Lower leg skin (tissue), 4 donors: ENCODE measurements around the gene TUBB6. TPM values are rescaled to one million over a fixed set of nuclear protein-coding genes. Genes with fewer than 3 reads are reported as not detected.

Experiments used
- DNase-seq, 2 donors: peaks; one replicate each; pipeline ENCODE4 v3.0.0-alpha.2; 2019; ENCODE audit warnings: low spot score in 2 of 2
- H3K4me3 ChIP-seq: fragments of 200-600 bp; sonication (generic); 2 replicates; pipeline ENCODE4 v1.5.1; 2017; ENCODE audit warnings: mild to moderate bottlenecking, low read depth; ENCODE audit not compliant: poor library complexity, severe bottlenecking
- CTCF ChIP-seq, 3 donors: fragments of 450-650 bp; IDR thresholded peaks; one replicate each; pipeline ENCODE4 v1.5.1; 2016; ENCODE audit warnings: antibody characterized with exemption in 3 of 3, mild to moderate bottlenecking in 3 of 3, moderate library complexity in 2 of 3
- POLR2A ChIP-seq, 2 donors: fragments of 450-650 bp; IDR thresholded peaks; one replicate each; pipeline ENCODE4 v1.6.1; 2016 to 2017; ENCODE audit warnings: antibody characterized with exemption in 2 of 2, mild to moderate bottlenecking in 1 of 2, moderate library complexity in 1 of 2
- WGBS, 2 donors: methylation state at CpG; one replicate each; pipeline ENCODE4 v1.1.5; 2018; 5-methylcytosine and 5-hydroxymethylcytosine counted together
- intact Hi-C: fragments of 100-400 bp; cut with DNase I; formaldehyde crosslinking; loops from one replicate; pipeline ENCODE4 v1.15.0; 2023; ENCODE audit warnings: low total_unique reads
- total RNA-seq, 4 donors: library from RNA; depleted of rRNA; stranded (reverse); fragments of >200 nt; gene quantifications; one replicate each; pipeline ENCODE4 v1.1.0, GENCODE V29; 2016

Gene TUBB6
- total RNA-seq, 4 donors from 2014 or later = 91.6 to 151 (median 133) TPM

- DNase-seq = no peak
- TF ChIP-seq CTCF (IDR thresholded peaks at IDR 0.05) (no peak), POLR2A (IDR thresholded peaks at IDR 0.05) (no peak)
- 71 to 80% methylated on average over 1 of the region's 1 CpG for WGBS, 2 donors
- intact Hi-C loops = loop anchor here (5.0 kb wide), 1 partner anchor 915 kb away; no protein-coding TSS in a partner anchor
- H3K4me3 ChIP-seq = no peak overlapping the region
These were observed 26.2 kb upstream of the TUBB6 start for GRCh38 chr18:12281861-12282260.

GRCh38 chr18:12282442-12283039, 25.5 kb upstream of the TUBB6 start:
- intact Hi-C loops = loop anchor here (5.0 kb wide), 1 partner anchor 915 kb away; no protein-coding TSS in a partner anchor
- no peak overlapping the region for H3K4me3 ChIP-seq
- TF ChIP-seq CTCF (IDR thresholded peaks at IDR 0.05) (no peak), POLR2A (IDR thresholded peaks at IDR 0.05) (no peak)
- WGBS, 2 donors = 75 to 76% methylated on average over 9 of the region's 9 CpGs
- DNase-seq = no peak

- intact Hi-C loops = loop anchor here (5.0 kb wide), 1 partner anchor 914 kb away; no protein-coding TSS in a partner anchor
- DNase-seq = no peak
- no peak overlapping the region for H3K4me3 ChIP-seq
- 72 to 80% methylated on average over 6 of the region's 6 CpGs for WGBS, 2 donors
- TF ChIP-seq POLR2A (IDR thresholded peaks at IDR 0.05) (no peak), CTCF (IDR thresholded peaks at IDR 0.05) (no peak)
These were observed 24.8 kb upstream of the TUBB6 start for GRCh38 chr18:12283256-12283655.

- 72 to 96% methylated on average over 1 of the region's 1 CpG for WGBS, 2 donors
- intact Hi-C loops = loop anchor here (5.0 kb wide), 1 partner anchor 914 kb away; no protein-coding TSS in a partner anchor
These were observed 24.4 kb upstream of the TUBB6 start for GRCh38 chr18:12283666-12284065.

GRCh38 chr18:12287131-12287681, 20.8 kb upstream of the TUBB6 start:
- no peak for TF ChIP-seq POLR2A (IDR thresholded peaks at IDR 0.05)
- no peak for TF ChIP-seq CTCF (IDR thresholded peaks at IDR 0.05)
- WGBS, 2 donors = 28 to 46% methylated on average over 4 to 28 of the region's 37 CpGs
- H3K4me3 ChIP-seq = no peak overlapping the region
- intact Hi-C loops = no loop called here
- DNase-seq = no peak

More at GRCh38 chr18:12283666-12284065, 24.4 kb upstream of the TUBB6 start:
- DNase-seq = no peak
- TF ChIP-seq POLR2A (IDR thresholded peaks at IDR 0.05) (no peak), CTCF (IDR thresholded peaks at IDR 0.05) (no peak)
- H3K4me3 ChIP-seq = no peak overlapping the region
